HFF-Myc (cell line): ENCODE data around the gene KPNA3.
A peak's percentile ranks its signal among the peaks of the same experiment; 100 is the strongest.

Source experiments
- DNase-seq: peaks from one replicate; pipeline ENCODE4 v3.0.0-alpha.2; 2011; ENCODE audit warnings: low read depth; ENCODE audit errors: extremely low read depth
- H3K4me3 ChIP-seq: replicated peaks from 2 replicates; pipeline ENCODE4 v1.5.1; 2011; ENCODE audit warnings: low read depth, mild to moderate bottlenecking, control low read depth, low read length
- CTCF ChIP-seq: IDR thresholded peaks from 2 replicates; pipeline ENCODE4 v1.5.1; 2012; ENCODE audit warnings: mild to moderate bottlenecking, low read depth, low read length, control low read depth; ENCODE audit errors: missing control alignments

The KPNA3 gene

GRCh38 chr13:49697468-49697867, 95.0 kb downstream of the KPNA3 start:
- no peak overlapping the region for H3K4me3 ChIP-seq
- no peak for DNase-seq
- TF ChIP-seq CTCF, result no peak

- H3K4me3 ChIP-seq, result no peak overlapping the region
- TF ChIP-seq CTCF, result no peak
- DNase-seq, result no peak
These were observed 98.0 kb downstream of the KPNA3 start for GRCh38 chr13:49694446-49694845.

GRCh38 chr13:49693877-49694276, 98.6 kb downstream of the KPNA3 start:
- H3K4me3 ChIP-seq, result no peak overlapping the region
- no peak for DNase-seq
- no peak for TF ChIP-seq CTCF

GRCh38 chr13:49693191-49693733, 99.2 kb downstream of the KPNA3 start:
- no peak for TF ChIP-seq CTCF
- H3K4me3 ChIP-seq, result no peak overlapping the region
- DNase-seq, result no peak

GRCh38 chr13:49690995-49691784, 101.3 kb downstream of the KPNA3 start, which contains the start of gene EBPL:
Gene EBPL, minus strand, starts transcription at chr13:49691486. Its CDS starts 62 bp downstream, at chr13:49691424.
- no peak for TF ChIP-seq CTCF
- peak within 1 kb of the TSS; percentile 87 for H3K4me3 ChIP-seq
- peak; percentile 67 for DNase-seq

GRCh38 chr13:49690133-49690994, 102.1 kb downstream of the KPNA3 start:
- TF ChIP-seq CTCF, result no peak
- H3K4me3 ChIP-seq, result peak overlapping the region; percentile 87
- peak; percentile 7 for DNase-seq
